GM19372 (cell line): ENCODE measurements around the gene PRDM1.

Experiments
- ATAC-seq: cut with Tn5 transposase; IDR thresholded peaks from one replicate; pipeline ENCODE4 v1.9.1; 2021; ENCODE audit warnings: mild to moderate bottlenecking, low read depth, moderate library complexity; ENCODE audit not compliant: unreplicated experiment

The PRDM1 gene

DNA sequence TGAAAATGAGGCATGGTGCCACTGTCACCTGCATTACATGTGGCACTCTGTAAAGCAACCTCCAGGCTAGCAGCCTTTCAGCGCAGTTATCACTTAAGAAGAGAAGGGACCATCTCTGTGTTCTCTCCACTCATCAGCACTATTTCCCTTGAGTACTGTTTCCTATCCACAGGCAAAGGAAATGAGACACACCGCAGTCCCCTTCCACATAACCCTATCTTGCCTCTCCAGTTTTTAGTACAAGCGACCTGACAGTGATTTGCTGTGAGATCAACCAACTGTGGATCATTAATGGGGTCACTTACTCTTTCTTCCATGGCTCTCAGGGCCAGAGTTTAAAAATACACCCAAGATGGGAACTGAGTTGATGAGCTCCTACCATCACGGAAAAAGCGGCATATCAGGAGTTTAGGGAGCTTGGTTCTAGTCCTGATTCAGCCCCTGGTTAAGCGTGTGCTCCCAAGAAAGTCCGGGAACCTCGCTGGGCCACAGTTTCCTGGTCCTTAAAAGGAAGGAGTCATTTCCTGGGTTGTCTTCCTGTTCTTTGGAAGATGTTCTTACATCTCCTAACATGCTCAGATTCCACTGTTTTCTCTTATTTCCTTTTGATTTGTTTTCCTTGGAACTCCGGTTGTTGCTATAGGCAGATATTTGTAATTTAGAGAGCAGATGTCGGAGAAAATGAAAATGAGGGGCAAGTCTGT lies 27.3 kb downstream of the PRDM1 start:
- ATAC-seq = no peak

DNA sequence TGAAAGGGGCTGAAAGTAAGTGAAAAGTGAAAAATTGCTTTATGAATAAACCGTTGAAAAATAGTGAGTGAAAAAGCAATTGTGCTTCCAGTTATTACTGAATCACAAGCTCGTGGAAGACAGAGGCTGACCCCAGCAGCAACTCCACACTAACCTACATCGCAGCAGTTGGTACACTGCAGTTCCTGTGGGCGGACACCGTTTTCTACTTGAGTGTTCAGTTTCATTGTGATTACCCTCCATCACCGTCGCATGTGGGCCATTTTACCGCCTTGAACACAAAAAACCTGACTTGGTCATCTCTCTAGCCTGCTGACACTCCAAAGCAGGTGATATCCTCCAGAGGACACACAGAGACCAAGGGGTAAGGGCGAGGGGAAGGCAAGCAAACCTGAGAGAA lies 28.4 kb downstream of the PRDM1 start:
- ATAC-seq = peak; percentile 76

DNA sequence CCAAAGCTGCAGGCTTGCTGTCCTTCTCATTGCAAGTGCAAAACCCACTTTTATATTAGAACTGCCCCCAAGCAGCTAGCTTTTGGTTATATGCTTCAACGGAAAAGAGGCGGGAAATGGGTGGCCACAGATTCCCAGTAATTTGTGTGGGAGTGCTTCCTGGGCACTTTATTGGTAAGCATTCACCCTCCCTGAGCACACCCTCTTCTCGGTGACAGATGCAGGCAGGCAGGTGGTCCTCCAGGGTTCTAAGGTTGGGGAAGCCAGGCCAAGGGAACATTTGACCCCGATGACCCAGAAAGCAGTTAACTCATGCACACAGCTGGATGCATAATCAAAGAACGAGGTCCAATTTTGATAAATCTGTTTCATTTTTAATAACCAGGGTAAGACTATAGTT lies 29.1 kb downstream of the PRDM1 start:
- no peak for ATAC-seq

DNA sequence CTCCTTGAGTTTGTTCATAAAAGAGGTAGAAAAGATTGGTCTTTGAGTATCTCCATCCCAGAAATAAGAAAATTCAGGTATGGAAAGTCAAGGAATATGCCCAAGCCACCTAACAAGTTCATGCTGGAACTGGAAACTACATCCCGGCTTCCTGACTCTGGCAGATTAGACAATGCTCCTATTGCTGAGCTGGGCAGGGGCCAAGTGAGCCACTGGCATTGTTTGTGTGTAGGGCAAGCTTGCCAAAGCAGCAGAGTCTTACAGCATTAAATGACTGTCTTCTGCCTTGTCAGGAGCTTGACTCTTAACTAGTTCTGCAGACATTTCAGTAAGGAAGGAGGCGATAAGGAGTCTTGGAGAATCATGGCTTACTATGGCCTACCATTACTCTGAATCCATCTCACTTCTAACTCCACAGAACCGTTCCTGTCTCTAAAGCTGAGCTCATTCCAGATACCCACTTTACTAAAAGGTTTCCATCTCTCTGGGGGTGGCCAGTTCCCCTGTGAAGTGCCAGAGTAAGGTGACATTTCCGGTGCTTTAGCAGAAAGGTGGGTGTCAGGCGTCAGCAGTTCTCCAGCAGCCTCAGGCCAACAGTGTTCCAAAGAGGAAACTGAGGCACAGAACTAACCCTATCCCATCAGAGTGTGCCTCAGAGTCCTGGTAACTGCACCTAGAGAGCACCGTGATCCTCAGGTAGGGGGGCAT lies 30.1 kb downstream of the PRDM1 start:
- no peak for ATAC-seq

DNA sequence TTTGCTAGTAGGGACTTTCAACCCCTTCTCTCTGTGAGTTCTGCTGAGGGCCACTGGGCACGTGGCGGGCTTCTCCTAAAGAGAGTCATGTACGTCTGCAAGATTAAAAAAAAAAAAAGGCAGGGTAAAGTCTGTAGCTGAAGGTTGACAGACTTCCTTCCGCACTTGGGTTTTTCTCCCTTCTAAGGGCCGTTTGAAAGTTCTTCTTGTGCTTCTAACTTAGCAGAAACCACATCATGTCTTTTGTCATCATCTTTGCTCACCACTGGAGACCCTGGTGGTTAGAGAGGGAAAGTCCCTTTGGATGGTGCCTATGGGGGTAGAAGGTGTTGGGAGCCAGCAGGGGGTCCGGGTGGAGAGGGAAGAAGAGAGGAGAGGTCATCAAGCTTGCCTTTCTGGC lies 31.4 kb downstream of the PRDM1 start:
- peak; percentile 41 for ATAC-seq

DNA sequence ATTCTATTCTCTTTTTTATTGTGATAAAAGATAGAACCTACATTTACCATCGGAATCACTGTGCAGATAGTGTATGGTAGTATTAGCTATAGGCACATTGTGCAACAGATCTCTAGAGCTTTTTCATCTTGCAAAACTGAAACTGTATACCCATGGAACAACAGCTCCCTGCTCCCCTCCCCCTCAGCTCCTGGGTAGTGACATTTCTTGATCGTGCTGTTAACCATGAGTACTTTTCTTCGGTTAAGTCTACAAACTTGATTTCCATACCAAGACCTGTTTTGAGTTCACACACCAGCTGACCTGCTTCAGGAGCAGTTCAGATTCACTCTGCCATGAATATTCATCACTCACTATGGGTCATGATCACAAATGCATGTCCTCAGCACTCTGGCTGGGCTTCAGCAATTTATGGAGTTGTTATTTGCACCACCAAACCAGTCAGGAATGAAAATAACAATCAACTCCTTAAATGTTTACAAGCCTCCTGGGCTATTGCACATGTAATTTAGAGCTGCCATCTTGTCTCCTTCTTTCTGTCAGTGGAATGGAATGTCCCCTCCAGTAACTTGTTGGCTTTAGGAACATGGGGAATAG lies 32.8 kb downstream of the PRDM1 start:
- no peak for ATAC-seq

DNA sequence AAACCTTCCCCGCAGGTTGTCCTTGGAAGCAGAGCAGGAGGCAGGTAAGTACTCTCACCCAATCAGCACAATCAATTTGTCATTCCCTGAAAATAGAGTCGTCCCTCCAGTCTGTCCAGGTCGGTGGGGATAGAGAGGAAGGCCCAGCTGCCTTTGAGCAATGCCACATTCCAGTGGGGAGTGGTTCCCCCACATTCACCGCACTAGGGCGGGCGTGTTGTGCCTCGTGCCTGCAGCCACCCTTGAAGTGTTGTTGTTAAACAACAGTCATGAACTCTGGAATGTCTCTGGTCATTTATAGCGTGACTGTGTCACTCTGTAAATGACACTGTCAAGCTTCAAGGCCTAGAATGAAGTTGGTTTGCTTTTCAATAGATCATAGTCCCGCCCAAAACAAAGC lies 33.4 kb downstream of the PRDM1 start:
- ATAC-seq = no peak

DNA sequence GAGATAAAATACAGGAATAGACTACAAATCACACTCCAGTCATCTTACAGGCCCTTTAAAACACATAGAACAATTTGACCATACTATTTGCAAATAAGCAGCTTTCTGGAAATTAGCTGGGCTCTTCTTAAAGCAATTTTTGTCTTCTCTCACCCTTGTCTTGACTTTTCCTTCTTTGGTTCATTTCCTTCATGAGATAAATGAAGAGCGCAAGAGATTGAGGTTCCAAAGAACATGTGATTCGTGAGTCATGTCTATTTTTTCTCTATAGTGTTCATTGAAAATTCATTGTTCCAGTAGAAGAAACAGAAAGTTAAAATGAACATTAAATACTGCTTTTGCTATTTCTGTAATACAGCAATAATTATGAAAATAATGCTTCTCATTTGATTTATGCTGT lies 33.9 kb downstream of the PRDM1 start:
- no peak for ATAC-seq

DNA sequence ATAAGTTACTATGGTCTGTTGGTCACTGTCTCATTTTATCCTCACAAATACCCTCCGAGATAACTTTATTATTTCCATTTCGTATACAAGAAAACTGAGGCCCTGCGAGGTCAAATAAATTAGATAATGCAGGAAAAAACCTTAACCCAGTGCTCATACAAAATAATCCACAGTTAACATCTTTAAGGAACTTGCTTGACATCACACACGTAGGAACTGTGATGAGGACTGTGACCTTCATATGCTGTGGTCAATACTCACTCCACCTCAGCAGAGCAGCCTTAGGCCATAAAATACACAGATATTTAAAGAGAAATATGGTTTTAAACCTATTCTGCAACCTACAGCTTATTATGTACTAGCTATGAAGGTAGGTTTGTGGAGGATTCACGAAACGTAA lies 34.3 kb downstream of the PRDM1 start:
- no peak for ATAC-seq

DNA sequence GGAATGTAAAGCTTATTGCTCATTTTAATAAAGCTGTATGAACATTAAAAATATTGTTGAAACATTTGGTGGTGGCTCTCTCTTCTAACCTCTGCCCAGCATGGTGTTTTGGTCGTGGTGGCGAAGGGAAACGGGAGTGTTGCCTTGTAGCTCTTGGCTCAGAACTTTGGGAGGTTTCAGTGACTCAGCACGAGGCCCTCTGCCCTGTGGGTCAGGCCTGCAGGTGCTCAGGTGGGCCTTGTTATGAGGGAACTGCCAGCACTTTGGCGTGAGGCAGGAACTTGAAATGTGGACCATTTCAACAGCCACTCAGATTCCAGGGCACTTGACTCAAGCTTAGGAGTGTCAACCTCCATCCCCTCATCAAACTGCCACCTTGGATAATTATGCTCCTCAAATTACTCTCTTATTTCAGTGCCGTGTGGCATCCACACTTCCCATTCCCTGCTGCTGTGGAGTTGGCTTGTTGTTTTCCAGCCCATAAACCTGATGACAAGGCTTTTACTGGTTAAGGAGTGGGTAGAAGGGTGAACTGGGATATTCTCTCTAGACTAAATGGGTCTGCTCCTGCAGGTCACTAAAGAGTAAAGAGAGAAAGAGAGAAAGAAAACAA lies 36.3 kb downstream of the PRDM1 start:
- no peak for ATAC-seq

DNA sequence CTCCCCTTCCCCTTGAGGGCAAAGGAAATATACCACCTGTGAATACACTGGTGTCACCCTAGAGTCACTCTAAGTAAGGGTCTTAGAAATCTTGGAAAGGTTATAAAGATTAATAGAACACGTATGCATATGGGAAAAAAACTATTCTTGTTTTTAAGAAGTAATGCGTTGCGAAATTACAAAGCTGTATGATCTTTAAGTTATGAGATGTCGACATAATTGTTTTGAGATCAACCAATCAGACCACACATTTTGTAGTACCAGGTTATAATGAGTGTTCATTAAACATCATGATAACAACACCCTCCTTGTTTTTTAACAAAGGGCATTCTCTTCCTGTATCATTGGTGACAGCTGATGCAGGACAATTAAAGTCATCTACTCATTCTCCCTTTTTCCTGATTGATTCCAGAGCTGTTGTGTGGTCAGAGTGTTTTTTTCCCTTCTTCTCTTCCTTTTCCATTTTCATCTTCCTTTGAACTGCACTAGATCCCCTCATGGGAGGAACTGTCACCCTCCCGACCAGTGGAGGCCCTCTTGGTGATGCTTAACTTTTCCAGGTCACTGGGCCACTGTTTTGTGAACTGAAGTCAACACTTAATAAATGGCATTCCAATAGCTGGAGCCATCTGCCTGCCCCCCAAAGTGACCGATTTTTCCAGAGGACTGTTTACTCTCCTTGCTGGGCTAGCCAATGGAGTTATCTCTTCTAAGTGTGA lies 37.0 kb downstream of the PRDM1 start:
- no peak for ATAC-seq

DNA sequence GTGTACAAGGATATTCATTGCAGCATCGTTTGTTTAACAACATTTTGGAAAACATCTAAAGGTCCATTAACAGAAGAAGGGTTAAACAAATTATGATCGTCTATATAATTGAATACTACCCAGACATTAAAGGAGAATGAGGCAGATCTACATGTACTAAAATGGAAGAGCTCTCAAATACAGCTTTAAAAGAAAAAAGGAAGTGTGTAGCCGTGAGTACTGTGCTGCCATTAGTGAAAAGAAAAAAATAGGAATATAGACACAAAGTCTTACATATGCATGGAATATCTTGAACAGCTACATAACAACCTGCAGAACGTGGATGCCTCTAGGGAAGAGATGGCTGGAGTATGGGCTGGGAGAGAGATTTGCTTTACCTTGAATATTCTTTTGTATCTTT lies 37.9 kb downstream of the PRDM1 start:
- ATAC-seq = no peak

DNA sequence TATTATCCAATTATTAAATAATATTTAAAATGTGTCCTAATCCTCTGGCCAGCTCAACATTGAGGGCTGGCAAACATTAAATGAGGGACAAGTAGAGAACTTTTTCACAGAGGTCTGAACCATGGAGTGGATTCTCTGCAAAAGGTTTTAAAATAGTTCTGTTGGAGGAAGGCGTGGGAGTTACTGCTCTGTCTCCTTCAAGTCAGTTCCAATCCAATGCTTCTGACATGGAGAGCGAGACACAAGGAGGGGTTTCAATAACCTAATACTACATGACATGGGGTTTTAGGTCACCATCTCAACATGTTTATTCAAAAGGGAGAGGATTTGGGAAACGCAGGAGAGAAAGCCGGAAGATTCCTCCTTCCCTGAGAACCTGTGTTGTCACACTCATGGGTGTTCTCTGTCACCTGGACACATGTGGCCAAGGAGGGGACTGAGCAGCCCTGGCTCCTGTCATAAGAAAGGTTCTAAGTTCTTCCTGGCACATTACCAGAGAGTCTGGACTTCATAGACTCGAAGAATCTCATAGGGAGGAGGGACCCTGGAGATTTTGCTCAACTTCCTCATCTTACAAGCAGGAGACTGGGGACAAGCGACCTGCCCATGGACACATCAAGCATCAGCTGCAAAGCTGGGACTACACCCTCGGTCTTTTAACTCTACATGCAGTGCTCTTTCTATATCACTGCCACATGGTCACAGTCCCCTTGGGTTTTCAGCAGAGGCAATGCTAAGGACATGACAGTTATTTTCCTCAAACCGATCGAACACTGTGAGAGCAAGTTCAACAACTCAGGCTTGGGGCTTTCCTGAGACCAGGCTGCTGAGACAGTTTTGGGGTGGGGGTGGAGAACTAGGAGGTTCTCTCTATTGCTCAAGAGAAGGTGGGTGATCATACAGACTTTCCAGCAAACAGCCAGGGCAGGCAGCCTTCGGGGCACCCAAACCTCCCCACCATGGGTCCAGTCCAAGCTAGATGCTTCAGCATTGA lies 38.6 kb downstream of the PRDM1 start:
- no peak for ATAC-seq

DNA sequence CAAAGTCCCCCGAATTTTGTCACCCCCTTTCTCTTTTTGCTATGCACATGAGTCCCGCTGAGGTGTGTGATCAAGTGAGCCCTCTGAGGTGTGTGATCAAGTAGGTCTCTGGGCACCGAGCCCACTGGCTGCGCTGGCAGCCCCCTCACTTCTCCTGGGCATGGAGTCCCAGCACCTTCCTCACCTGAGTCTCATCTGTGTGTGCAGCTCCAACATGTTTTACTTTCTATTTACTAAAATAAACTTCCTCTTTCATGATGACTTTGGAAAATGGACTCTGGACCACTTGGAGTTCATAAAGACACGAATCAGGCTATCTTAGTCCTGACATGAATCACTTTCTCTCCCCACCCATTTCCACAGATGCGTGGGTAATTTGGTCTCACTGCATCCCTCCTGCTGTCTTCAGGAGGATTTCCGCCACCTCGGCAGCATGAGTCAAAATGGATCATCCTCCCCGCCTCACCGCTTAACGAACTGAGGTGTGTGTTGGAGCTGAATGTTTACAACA lies 39.8 kb downstream of the PRDM1 start:
- no peak for ATAC-seq

DNA sequence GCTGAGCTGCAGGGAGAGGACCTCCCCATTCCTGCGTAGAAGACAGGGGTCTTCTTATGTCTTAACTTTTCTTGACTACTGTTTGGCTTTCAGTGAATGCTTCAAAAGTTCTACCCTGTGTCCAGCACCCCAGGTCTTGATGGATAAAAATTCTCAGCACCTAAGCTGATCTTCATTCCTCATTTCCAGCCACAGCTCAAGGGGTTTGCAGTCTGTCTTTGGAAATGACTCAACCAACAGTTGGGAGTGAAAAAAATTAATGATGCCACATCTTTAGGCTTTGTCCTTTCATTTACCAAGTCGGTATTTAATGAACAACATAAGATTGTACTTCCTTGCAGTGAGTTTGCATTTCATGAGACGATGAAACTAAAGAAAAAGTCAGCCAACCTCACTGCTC lies 40.3 kb downstream of the PRDM1 start:
- no peak for ATAC-seq

DNA sequence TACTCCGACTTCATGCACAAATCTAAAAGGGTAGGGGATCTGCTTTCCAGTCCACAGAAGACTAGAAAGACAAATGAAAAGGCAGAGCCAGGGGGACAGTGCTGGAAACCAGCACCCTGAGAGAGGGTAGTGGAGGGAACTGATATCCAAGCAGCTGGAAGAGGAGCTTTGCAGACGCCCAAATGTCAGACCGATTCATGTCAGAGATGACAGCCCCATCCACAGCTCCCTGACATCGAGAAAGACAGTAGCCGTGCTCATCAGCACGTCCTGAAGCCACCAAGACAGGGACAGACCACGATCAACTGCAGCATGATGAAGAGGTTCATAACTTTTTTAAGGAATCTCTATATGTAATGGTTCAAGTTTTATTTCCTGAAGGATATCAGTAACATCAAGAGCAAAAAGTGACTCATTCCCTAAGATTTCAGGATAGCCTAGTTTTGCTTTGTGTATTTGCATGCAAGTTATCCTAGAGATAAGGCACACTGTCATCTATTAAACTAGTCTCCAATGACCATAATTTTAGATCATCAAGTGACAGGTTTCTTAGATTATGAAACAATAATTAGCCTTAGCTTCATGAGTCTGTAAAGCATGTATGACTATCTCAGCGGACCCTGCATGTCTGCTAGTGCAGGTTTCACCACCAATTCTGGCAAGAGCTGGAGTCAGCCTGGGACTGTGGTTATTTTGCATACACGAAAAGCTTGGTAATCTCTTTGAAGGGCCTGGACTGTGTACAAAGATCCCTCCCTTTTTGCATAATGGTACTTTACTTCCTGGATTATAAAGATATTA lies 43.0 kb downstream of the PRDM1 start:
- no peak for ATAC-seq

DNA sequence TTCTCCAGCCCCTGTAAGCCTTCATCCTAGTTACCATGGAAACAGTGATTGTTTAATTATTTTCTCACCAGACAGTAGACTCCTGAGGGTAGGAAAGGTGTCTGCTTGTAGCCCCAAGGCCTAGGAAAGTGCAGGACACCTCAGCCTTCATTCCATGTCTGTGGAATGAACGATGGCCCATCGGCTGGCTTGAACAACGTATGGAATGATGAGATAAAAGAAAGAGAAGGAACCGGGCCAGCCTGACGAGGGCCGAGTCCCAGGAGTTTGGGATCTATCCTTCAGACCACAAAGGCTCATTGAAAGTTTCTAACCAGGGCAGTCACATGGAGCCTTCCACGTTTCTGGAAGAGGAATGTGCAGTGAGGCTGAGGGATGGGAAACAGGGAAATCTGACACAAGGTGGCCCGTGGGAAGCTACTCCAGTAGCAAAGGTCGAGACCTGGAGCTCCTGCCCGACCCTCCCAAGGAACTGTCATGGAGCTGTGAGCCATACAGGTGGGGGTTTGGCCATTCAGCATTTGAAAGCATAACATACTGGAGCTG lies 46.1 kb downstream of the PRDM1 start:
- no peak for ATAC-seq

DNA sequence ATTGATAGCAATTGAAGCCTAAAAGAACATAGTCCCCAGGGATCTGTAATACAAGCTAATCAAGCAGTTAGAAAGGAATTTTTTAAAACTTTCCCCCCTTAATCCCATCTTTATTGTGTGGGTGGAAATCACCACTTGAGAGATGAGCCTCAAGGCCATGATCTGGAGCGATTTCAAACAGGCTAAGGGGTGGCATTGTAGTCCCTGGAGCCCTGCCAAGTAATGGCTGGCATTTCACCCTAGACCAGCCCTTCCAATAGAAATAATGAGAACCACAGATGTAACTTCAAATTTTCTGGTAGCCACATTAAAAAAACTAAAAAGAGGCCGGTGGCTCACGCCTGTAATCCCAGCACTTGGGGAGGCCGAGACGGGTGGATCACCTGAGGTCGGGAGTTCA lies 46.9 kb downstream of the PRDM1 start:
- ATAC-seq = no peak
